Endothelial cell of umbilical vein (primary cell): ENCODE results near the gene DGKB.

Experiments
- EZH2 ChIP-seq: IDR thresholded peaks from 2 replicates; pipeline ENCODE4 v1.6.1; 2012; ENCODE audit warnings: borderline replicate concordance, low read depth, mild to moderate bottlenecking, moderate library complexity, low read length, inconsistent platforms; ENCODE audit not compliant: severe bottlenecking
- MYC ChIP-seq: IDR thresholded peaks from one replicate; pipeline ENCODE4 v1.6.1; 2011; ENCODE audit warnings: mild to moderate bottlenecking, low read depth, low read length
- POLR2A ChIP-seq: IDR thresholded peaks from 2 replicates; pipeline ENCODE4 v1.6.1; 2012; ENCODE audit warnings: low read depth, mild to moderate bottlenecking, control low read depth, low read length
- TF ChIP-seq, protein P1 (sequence below), 2 donors: IDR thresholded peaks; 1 replicate in 1 of 2; 2 replicates in 1 of 2; pipeline ENCODE4 v1.5.1; 2011; ENCODE audit warnings: low read length in 2 of 2, mild to moderate bottlenecking in 2 of 2, moderate library complexity in 2 of 2, control low read depth in 1 of 2, inconsistent platforms in 1 of 2, low read depth in 1 of 2; ENCODE audit not compliant: insufficient read depth in 1 of 2; ENCODE audit errors: extremely low read depth in 1 of 2

DNA sequence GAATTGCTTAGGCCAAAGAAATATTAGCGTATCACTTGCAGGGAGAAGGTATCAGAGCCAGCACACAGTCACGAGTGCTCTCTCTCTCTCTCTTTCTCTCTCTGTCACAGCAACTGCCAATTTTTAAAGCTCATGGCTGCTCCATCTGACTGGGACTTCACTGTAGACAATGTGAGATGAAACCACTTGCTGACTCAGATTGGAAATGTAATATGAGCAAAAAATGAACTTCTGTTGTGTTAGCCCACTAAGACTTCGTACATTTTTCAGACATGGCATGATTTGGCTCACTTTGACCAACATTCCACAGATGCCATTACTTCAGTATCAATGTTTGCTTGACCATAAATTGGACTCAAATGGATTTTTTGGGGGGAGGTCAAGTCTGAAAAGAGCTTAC, 68.1 kb downstream of the DGKB start:
- TF ChIP-seq, protein P1, sequence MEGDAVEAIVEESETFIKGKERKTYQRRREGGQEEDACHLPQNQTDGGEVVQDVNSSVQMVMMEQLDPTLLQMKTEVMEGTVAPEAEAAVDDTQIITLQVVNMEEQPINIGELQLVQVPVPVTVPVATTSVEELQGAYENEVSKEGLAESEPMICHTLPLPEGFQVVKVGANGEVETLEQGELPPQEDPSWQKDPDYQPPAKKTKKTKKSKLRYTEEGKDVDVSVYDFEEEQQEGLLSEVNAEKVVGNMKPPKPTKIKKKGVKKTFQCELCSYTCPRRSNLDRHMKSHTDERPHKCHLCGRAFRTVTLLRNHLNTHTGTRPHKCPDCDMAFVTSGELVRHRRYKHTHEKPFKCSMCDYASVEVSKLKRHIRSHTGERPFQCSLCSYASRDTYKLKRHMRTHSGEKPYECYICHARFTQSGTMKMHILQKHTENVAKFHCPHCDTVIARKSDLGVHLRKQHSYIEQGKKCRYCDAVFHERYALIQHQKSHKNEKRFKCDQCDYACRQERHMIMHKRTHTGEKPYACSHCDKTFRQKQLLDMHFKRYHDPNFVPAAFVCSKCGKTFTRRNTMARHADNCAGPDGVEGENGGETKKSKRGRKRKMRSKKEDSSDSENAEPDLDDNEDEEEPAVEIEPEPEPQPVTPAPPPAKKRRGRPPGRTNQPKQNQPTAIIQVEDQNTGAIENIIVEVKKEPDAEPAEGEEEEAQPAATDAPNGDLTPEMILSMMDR (IDR thresholded peaks at IDR 0.05; ENCODE audit: extremely low read depth in 1 of 2, insufficient read depth in 1 of 2, low read depth in 1 of 2, low read length in 2 of 2): no peak
- no peak for TF ChIP-seq POLR2A
- no peak for TF ChIP-seq EZH2
- TF ChIP-seq MYC: no peak
